Progenitor cell of endocrine pancreas (in vitro differentiated cells): Measurements from ENCODE around the gene MRPL39. TPM values are rescaled to one million over a fixed set of nuclear protein-coding genes. Genes with fewer than 3 reads are reported as not detected.
A peak's percentile ranks its signal among the peaks of the same experiment; 100 is the strongest.

Experiments used
- DNase-seq: peaks from one replicate; pipeline ENCODE4 v3.0.0; 2021; ENCODE audit warnings: low spot score; ENCODE audit not compliant: unreplicated experiment
- H3K27ac Mint-ChIP-seq: 2 replicates; pipeline ENCODE4 v1.8.0; 2021; ENCODE audit warnings: mild to moderate bottlenecking, moderate library complexity, mixed read lengths
- H3K27me3 Mint-ChIP-seq: 2 replicates; pipeline ENCODE4 v1.8.0; 2021; ENCODE audit warnings: mixed read lengths
- H3K36me3 Mint-ChIP-seq: 2 replicates; pipeline ENCODE4 v1.8.0; 2022; ENCODE audit warnings: mixed read lengths; ENCODE audit not compliant: insufficient read depth
- H3K4me1 Mint-ChIP-seq: 2 replicates; pipeline ENCODE4 v1.8.0; 2021; ENCODE audit warnings: low read depth, mixed read lengths
- H3K4me3 Mint-ChIP-seq: 2 replicates; pipeline ENCODE4 v1.8.0; 2021; ENCODE audit warnings: low read depth, mild to moderate bottlenecking, moderate library complexity, mixed read lengths
- H3K9me3 Mint-ChIP-seq: 2 replicates; pipeline ENCODE4 v1.8.0; 2021; ENCODE audit warnings: low read depth, mixed read lengths
- CTCF ChIP-seq: fragments of 200-600 bp; sonication (generic); IDR thresholded peaks from one replicate; pipeline ENCODE4 v1.5.0; 2021; ENCODE audit warnings: antibody characterized with exemption, mild to moderate bottlenecking; ENCODE audit not compliant: unreplicated experiment
- total RNA-seq: library from RNA; stranded (reverse); gene quantifications from 2 replicates; pipeline ENCODE4 v1.2.1, GENCODE V29; 2021

MRPL39 gene
- total RNA-seq, 1 donor from 2014 or later = 30.7 TPM

- H3K27me3 Mint-ChIP-seq = no peaks in the 10 kb centered on the region
- H3K4me3 Mint-ChIP-seq = no peak overlapping the region
- peaks cover 8% of the 10 kb centered on the region for H3K36me3 Mint-ChIP-seq
- H3K4me1 Mint-ChIP-seq = no peaks in the 10 kb centered on the region
- no peaks in the 10 kb centered on the region for H3K9me3 Mint-ChIP-seq
- peak overlapping the region; percentile 89 for H3K27ac Mint-ChIP-seq
- no peak for DNase-seq
- TF ChIP-seq CTCF = no peak
Observed at GRCh38 chr21:25583370-25584130, 23.7 kb downstream of the MRPL39 start.

- TF ChIP-seq CTCF = no peak
- Mint-ChIP-seq H3K27ac (peak overlapping the region; percentile 30), H3K9me3 (no peaks in the 10 kb centered on the region), H3K4me3 (no peak overlapping the region), H3K27me3 (no peaks in the 10 kb centered on the region), H3K36me3 (peaks cover 11% of the 10 kb centered on the region), H3K4me1 (peaks cover 1% of the 10 kb centered on the region)
- no peak for DNase-seq
Observed at GRCh38 chr21:25582888-25583287, 24.4 kb downstream of the MRPL39 start.

- DNase-seq = no peak
- TF ChIP-seq CTCF = no peak
- Mint-ChIP-seq H3K9me3 (no peaks in the 10 kb centered on the region), H3K4me3 (no peak overlapping the region), H3K36me3 (peaks cover 14% of the 10 kb centered on the region), H3K4me1 (peaks cover 1% of the 10 kb centered on the region), H3K27me3 (no peaks in the 10 kb centered on the region), H3K27ac (no peak overlapping the region)
Observed at GRCh38 chr21:25582164-25582790, 25.0 kb downstream of the MRPL39 start.

GRCh38 chr21:25581582-25581981 is 25.7 kb downstream of the MRPL39 start:
- peaks cover 1% of the 10 kb centered on the region for H3K4me1 Mint-ChIP-seq
- TF ChIP-seq CTCF = no peak
- H3K36me3 Mint-ChIP-seq = peaks cover 15% of the 10 kb centered on the region
- no peaks in the 10 kb centered on the region for H3K9me3 Mint-ChIP-seq
- no peak overlapping the region for H3K4me3 Mint-ChIP-seq
- no peaks in the 10 kb centered on the region for H3K27me3 Mint-ChIP-seq
- DNase-seq = no peak
- no peak overlapping the region for H3K27ac Mint-ChIP-seq

- Mint-ChIP-seq H3K36me3 (peaks cover 12% of the 10 kb centered on the region), H3K4me3 (no peak overlapping the region), H3K9me3 (no peaks in the 10 kb centered on the region), H3K4me1 (peaks cover 1% of the 10 kb centered on the region), H3K27ac (no peak overlapping the region), H3K27me3 (no peaks in the 10 kb centered on the region)
- DNase-seq = no peak
- TF ChIP-seq CTCF = no peak
Observed at GRCh38 chr21:25580912-25581260, 26.4 kb downstream of the MRPL39 start.
